ENCODE results near the gene ADK.
"Not testable (repeated sequence)": the region's sequence is repeated elsewhere in the genome, so short reads cannot be mapped to it uniquely, and the experiment has no call there.

The ADK gene

GRCh38 chr10:74500816-74501215, 349.8 kb downstream of the ADK start:
- DNase-seq, result no peak

GRCh38 chr10:74502963-74503608, 352.1 kb downstream of the ADK start:
- no peak for DNase-seq

GRCh38 chr10:74507951-74508350, 356.9 kb downstream of the ADK start:
- no peak for DNase-seq

GRCh38 chr10:74510594-74510993, 359.6 kb downstream of the ADK start:
- no peak for DNase-seq

- DNase-seq, result no peak
Observed at GRCh38 chr10:74511051-74511450, 360.0 kb downstream of the ADK start.

GRCh38 chr10:74514322-74514721, 363.3 kb downstream of the ADK start:
- no peak for DNase-seq

GRCh38 chr10:74518061-74518460, 367.0 kb downstream of the ADK start:
- DNase-seq, result no peak

GRCh38 chr10:74521526-74521925, 370.5 kb downstream of the ADK start:
- no peak for DNase-seq

- DNase-seq, result no peak
Observed at GRCh38 chr10:74523199-74523598, 372.2 kb downstream of the ADK start.

GRCh38 chr10:74525885-74526284, 374.9 kb downstream of the ADK start:
- DNase-seq, result no peak

GRCh38 chr10:74527611-74528010, 376.6 kb downstream of the ADK start:
- DNase-seq, result not testable (repeated sequence)

- no peak for DNase-seq
Observed at GRCh38 chr10:74529205-74529604, 378.2 kb downstream of the ADK start.

- no peak for DNase-seq
Observed at GRCh38 chr10:74530981-74531380, 380.0 kb downstream of the ADK start.

GRCh38 chr10:74539317-74539716, 388.3 kb downstream of the ADK start:
- no peak for DNase-seq

GRCh38 chr10:74541375-74541774, 390.4 kb downstream of the ADK start:
- DNase-seq, result no peak

GRCh38 chr10:74542077-74542476, 391.1 kb downstream of the ADK start:
- no peak for DNase-seq

GRCh38 chr10:74543276-74543675, 392.3 kb downstream of the ADK start:
- no peak for DNase-seq

- DNase-seq, result no peak
Observed at GRCh38 chr10:74544106-74544505, 393.1 kb downstream of the ADK start.

- no peak for DNase-seq
Observed at GRCh38 chr10:74548676-74549075, 397.7 kb downstream of the ADK start.

- no peak for DNase-seq
Observed at GRCh38 chr10:74556072-74556705, 405.2 kb downstream of the ADK start.

GRCh38 chr10:74557098-74557497, 406.1 kb downstream of the ADK start:
- no peak for DNase-seq

GRCh38 chr10:74558403-74558802, 407.4 kb downstream of the ADK start:
- DNase-seq, result no peak

GRCh38 chr10:74558897-74559296, 407.9 kb downstream of the ADK start:
- no peak for DNase-seq

GRCh38 chr10:74568896-74569295, 417.9 kb downstream of the ADK start:
- not testable (repeated sequence) for DNase-seq

- DNase-seq, result not testable (repeated sequence)
Observed at GRCh38 chr10:74573497-74573896, 422.5 kb downstream of the ADK start.

All from activated effector memory CD4-positive, alpha-beta T cell treated with anti-CD3 and anti-CD28 coated beads, Interleukin-2, amount 50 U/mL, for 16 hours (primary cell).